NCI-H1694 (cell line): ENCODE results near the gene UTP15.
A peak's percentile ranks its signal among the peaks of the same experiment; 100 is the strongest.

Experiments
- DNase-seq: peaks from one replicate; lab custom pipeline; 2025; lab: John Stamatoyannopoulos, UW

The UTP15 gene

GRCh38 chr5:73565969-73566547, 515 bp downstream of the UTP15 start:
- DNase-seq = no peak

GRCh38 chr5:73582285-73583145, 17.0 kb downstream of the UTP15 start:
- no peak for DNase-seq

DNA sequence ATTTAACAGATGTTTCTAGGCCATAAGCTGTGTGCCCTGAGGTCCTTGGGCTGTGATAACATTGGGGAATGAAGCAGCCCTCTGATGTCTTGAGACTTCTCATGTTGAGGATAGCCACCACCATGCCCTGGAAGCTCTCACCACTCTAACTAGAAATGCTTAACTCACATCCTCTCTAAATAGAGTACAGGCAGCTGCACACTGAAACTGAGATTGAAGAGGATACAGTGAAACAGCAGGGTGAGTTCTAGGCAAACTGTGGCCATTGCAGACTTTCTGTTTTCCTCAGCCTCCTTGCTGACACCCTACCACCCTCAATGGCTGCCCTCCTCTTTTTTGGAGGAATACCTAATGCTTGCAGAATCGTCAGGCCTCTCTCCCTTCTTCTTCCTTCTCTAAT, 22.4 kb downstream of the UTP15 start:
- no peak for DNase-seq

GRCh38 chr5:73591102-73591695, 25.7 kb downstream of the UTP15 start:
- DNase-seq = peak; percentile 68

- no peak for DNase-seq
Observed at GRCh38 chr5:73591698-73592501, 26.4 kb downstream of the UTP15 start.

DNA sequence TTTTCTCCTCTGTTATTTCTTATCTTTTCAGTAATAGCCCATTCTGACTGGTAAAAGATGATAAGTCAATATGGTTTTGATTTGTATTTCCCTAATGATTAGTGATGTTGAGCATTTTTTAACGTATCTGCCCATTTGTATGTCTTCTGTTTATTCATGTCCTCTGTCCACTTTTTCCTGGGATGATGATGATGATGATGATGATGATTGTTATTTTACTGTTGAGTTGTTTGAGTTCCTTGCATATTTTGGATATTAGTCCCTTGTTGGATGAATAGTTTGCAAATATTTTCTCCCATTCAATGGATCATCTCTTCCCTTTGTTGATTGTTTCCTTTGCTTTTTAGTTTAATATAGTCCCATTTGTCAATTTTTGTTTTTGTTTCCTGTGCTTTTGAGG, 27.0 kb downstream of the UTP15 start:
- no peak for DNase-seq

- DNase-seq = peak; percentile 1
Observed at GRCh38 chr5:73596705-73597328, 31.3 kb downstream of the UTP15 start.

DNA sequence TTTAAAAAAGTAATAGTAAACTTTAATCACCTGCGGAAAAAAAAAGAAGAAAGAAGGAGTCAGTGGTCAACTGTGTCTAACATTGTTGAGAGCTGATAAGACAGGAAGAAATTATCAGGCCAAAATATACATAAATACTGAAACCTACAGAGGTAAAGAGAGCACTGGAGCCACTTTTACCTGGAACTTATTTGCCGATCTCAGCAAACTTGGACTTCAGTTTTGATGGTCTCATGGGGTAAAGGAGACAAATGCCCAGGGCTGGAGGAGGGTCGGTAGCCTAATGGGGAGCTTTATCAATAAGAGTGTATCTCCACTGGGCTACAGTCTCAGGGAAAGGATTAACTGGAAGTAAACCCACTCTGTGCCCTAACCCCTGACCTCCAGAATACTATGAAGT, 33.8 kb downstream of the UTP15 start:
- no peak for DNase-seq

- no peak for DNase-seq
Observed at GRCh38 chr5:73603998-73604397, 38.5 kb downstream of the UTP15 start.

DNA sequence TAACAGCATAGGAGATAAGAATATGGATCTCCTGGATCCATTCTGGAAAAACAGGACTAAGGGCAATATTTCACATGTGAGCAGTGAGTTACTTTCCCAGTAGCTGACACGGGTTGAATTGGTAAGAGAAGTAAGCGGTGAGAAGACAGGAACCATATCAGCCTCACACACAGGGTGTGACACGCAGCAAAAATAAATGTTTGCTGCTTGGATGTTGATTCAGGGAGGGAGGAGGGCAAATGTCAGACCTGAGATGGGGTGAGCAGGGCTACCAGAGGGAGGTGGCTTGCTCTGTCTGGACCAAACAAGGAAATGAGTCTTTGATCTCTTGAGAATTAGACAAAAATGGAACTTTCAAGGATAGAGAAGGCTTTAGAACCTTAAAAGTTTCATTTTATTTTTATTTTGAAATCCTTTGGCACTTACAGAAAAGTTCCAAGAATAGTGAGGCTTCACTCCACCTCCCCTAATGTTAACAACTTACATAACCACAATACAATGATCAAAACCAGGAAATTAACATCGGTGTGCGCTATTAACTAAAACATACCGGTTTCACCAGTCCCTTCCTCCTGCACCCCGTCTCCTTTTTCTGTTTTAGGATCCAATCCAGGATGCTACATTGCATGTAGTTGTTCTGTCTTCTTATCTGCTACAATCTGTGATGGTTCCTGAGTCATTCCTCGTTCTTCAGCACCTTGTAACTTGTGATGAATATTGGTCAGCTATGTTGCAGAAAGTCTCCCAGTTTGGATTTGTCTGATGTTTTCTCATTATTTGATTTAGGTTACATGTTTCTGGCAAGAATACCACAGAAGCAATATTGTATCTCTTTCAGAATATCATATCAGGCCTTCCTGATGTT, 39.9 kb downstream of the UTP15 start:
- no peak for DNase-seq

DNA sequence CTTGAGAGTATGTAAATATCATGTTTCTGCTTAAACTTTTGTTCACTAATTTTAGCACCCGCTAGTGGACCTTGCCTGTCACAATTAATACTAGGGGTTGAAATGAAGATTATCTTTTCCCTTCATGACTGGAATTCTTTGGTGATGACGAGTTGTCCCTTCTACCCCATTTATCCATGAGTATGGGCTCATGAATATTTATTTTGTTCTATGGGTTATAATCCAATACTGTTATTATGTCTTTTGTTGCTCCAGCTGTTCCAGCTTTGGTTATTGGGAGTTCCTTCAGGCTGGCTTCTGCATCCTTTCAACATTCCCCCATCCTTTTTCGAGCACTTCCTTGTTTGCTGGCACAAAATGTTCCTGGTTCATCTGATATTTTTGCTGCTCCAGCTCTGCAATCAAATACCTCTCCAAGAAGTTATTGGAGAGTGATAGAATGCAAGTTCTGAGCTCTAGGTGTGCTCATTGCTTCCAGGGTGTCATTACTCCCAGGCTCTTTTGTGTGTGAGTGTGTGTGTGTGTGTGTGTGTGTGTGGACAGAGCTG, 40.7 kb downstream of the UTP15 start:
- DNase-seq = no peak

- DNase-seq = no peak
Observed at GRCh38 chr5:73607228-73607627, 41.7 kb downstream of the UTP15 start.

DNA sequence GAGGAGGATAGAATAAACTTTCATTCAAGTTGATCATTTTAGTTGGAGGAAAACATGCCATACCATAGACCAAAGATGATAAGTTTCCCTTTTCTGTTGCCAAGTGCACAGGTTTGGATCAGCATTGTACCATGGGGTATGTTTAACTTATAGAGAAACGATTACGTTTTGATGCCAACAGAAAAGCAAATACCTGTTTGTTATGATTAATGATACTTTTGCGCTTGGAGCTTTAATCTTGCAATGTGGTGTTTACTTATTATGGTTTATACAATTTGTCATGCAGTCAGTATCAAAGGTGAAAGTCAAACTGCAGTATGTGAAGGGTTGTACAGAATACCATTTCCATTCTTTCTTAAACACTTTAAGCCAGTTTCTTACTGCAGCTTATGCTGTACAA, 47.3 kb downstream of the UTP15 start:
- no peak for DNase-seq

DNA sequence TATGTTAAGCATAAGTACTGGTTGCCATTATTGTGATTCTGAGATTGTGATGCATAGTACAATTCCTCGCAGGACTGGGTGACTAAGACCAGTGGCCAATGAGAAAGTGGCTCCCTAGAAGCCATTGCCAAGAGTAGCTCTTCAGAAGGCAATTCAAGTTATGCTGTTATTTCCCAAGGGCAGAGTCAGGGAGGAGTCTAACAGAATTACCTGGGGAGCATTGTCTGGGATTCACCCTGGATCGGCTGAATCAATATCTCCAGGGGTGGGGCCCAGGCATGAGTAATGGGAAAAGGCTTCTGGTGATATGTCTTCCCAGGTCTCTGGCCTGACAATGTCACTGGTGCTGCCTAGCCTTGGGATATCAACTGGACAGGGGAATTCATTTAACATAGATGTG, 49.5 kb downstream of the UTP15 start:
- no peak for DNase-seq

GRCh38 chr5:73615947-73616346, 50.4 kb downstream of the UTP15 start:
- DNase-seq = no peak

DNA sequence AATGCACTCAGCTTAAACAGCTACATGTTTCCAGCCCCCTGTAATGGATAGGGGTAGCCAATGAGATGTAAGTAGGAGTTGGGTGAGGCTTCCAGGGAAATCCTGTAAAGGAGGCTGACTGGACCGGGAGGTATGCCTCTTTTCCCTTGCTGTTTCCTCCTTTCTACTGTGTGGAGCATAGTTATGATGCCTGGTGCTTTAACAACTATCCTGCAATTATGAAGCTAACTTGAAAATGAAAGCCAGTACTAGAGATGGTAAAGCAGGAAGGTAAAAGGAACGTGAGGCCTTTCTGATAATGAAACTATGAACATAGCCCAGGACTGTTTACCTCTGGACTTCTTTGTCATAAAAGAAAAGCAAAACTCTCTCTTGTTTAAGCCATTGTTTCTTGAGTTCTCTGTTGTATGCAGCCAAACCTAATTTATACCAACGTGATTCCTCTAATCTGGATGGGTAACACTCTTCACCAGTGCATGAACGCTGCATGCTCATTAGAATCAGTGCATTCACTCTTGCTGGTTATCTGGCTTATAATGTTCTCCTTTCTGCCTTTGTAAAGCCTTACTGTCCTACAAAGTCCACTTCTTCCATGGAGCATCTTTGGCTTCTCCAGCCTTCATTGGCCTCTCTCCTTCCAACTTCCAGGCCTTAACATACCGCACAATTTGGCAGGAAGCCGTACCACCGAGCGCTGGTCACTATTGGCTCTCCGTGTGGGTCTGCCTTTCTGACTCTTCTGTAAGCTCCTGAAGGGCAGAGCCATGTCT, 52.2 kb downstream of the UTP15 start:
- DNase-seq = no peak

DNA sequence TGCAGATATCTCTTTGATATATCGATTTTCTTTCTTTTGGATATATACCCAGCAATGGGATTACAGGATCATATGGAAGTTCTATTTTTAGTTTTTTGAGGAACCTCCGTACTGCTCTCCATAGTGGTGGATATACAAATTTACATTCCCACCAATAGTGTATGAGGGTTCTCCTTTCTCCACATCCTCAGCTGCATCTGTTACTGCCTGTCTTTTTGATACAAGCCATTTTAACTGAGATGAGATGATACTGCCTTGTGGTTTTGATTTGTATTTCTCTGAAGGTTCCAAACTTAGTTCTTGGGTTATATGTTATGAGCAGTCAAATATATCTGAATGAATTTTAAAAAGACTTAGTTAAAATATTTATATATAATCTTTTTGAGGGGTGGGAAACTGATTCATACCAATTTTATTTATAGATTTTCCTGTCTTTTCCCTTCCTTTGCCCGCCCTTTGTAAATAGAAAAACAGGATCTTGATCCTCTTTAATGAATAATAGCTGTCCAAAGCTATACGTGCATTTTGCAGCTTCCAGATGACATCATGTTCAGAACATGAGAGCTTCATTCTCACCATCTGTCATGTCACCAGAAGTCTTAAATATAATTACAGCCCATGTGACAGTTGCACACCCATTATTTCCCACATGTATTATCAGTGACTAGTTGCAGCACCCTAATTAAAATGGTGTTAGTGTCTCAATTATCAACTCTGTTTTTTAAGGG, 54.2 kb downstream of the UTP15 start:
- peak; percentile 79 for DNase-seq

DNA sequence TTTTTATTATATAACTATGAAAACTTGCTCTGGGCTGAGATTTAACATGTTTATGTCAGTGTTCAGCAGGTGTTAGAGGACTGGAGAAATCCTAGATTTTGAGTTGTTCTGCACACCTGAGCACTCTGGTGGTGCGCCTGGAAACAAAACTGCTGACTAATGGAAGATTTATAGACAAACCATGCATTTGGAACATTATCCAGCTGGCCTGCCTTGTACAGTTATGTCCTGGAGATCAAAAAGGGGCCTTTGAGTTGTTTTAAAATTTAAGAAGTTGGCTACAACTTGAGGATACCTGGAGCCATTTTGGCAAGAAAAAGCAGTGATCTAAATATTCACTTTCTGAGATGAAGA, 54.8 kb downstream of the UTP15 start:
- no peak for DNase-seq

GRCh38 chr5:73623060-73623459, 57.5 kb downstream of the UTP15 start:
- DNase-seq = no peak
